Measurements from ENCODE around the gene PPP2R5D. TPM values are rescaled to one million over a fixed set of nuclear protein-coding genes. Genes with fewer than 3 reads are reported as not detected.

PPP2R5D gene
- total and polyA plus RNA-seq, 2 of the 8 experiments (the other 6 are each of a cell fraction or from before 2014, with no cell fraction given), result 52.1 to 55.7 TPM

DNA sequence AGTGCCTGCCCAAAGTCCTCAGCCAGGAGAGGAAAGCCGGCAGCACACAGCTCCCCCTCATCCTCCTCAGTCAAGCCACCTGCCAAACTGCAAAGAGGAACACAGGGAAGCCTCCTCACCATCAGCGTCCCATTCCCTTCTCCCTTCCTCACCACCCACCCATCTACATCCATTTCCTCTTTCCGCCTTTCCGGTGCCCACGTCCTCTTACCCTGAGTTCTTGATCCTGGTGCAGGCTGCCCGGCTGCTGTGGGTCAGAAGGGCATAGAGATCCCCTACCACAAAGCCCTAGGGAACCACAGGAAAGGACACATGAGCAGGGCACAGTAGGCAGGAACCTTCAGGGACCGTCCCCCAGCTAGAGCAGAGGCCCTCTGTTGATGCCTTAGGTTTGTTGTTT is 17.8 kb upstream of the PPP2R5D start (continued):
- TF ChIP-seq, protein P1, sequence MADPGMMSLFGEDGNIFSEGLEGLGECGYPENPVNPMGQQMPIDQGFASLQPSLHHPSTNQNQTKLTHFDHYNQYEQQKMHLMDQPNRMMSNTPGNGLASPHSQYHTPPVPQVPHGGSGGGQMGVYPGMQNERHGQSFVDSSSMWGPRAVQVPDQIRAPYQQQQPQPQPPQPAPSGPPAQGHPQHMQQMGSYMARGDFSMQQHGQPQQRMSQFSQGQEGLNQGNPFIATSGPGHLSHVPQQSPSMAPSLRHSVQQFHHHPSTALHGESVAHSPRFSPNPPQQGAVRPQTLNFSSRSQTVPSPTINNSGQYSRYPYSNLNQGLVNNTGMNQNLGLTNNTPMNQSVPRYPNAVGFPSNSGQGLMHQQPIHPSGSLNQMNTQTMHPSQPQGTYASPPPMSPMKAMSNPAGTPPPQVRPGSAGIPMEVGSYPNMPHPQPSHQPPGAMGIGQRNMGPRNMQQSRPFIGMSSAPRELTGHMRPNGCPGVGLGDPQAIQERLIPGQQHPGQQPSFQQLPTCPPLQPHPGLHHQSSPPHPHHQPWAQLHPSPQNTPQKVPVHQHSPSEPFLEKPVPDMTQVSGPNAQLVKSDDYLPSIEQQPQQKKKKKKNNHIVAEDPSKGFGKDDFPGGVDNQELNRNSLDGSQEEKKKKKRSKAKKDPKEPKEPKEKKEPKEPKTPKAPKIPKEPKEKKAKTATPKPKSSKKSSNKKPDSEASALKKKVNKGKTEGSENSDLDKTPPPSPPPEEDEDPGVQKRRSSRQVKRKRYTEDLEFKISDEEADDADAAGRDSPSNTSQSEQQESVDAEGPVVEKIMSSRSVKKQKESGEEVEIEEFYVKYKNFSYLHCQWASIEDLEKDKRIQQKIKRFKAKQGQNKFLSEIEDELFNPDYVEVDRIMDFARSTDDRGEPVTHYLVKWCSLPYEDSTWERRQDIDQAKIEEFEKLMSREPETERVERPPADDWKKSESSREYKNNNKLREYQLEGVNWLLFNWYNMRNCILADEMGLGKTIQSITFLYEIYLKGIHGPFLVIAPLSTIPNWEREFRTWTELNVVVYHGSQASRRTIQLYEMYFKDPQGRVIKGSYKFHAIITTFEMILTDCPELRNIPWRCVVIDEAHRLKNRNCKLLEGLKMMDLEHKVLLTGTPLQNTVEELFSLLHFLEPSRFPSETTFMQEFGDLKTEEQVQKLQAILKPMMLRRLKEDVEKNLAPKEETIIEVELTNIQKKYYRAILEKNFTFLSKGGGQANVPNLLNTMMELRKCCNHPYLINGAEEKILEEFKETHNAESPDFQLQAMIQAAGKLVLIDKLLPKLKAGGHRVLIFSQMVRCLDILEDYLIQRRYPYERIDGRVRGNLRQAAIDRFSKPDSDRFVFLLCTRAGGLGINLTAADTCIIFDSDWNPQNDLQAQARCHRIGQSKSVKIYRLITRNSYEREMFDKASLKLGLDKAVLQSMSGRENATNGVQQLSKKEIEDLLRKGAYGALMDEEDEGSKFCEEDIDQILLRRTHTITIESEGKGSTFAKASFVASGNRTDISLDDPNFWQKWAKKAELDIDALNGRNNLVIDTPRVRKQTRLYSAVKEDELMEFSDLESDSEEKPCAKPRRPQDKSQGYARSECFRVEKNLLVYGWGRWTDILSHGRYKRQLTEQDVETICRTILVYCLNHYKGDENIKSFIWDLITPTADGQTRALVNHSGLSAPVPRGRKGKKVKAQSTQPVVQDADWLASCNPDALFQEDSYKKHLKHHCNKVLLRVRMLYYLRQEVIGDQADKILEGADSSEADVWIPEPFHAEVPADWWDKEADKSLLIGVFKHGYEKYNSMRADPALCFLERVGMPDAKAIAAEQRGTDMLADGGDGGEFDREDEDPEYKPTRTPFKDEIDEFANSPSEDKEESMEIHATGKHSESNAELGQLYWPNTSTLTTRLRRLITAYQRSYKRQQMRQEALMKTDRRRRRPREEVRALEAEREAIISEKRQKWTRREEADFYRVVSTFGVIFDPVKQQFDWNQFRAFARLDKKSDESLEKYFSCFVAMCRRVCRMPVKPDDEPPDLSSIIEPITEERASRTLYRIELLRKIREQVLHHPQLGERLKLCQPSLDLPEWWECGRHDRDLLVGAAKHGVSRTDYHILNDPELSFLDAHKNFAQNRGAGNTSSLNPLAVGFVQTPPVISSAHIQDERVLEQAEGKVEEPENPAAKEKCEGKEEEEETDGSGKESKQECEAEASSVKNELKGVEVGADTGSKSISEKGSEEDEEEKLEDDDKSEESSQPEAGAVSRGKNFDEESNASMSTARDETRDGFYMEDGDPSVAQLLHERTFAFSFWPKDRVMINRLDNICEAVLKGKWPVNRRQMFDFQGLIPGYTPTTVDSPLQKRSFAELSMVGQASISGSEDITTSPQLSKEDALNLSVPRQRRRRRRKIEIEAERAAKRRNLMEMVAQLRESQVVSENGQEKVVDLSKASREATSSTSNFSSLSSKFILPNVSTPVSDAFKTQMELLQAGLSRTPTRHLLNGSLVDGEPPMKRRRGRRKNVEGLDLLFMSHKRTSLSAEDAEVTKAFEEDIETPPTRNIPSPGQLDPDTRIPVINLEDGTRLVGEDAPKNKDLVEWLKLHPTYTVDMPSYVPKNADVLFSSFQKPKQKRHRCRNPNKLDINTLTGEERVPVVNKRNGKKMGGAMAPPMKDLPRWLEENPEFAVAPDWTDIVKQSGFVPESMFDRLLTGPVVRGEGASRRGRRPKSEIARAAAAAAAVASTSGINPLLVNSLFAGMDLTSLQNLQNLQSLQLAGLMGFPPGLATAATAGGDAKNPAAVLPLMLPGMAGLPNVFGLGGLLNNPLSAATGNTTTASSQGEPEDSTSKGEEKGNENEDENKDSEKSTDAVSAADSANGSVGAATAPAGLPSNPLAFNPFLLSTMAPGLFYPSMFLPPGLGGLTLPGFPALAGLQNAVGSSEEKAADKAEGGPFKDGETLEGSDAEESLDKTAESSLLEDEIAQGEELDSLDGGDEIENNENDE (IDR thresholded peaks at IDR 0.05; ENCODE audit: insufficient replicate concordance, low read length), result no peak

All from H1 (cell line).